Endothelial cell of umbilical vein (primary cell): ENCODE measurements around the gene MRPL16. TPM values are rescaled to one million over a fixed set of nuclear protein-coding genes. Genes with fewer than 3 reads are reported as not detected.

Experiments used
- BruUV-seq: library from RNA; stranded (reverse); fragments of 400-500 nt; replicated peaks from 2 replicates; lab custom pipeline; 2021; lab: Mats Ljungman, UMichigan
- CTCF ChIA-PET: fragments of 300-600, 350-600 bp; sonication (Branson Sonifier 250); formaldehyde crosslinking; loops from one replicate; lab custom pipeline; 2021; ENCODE audit warnings: antibody characterized with exemption, inconsistent platforms; lab: Charles Lee
- POLR2A ChIA-PET: fragments of 300-600, 350-600 bp; sonication (Branson Sonifier 250); formaldehyde crosslinking; loops from one replicate; lab custom pipeline; 2021; ENCODE audit warnings: antibody characterized with exemption, inconsistent platforms; lab: Charles Lee
- DNase-seq: peaks from one replicate; pipeline ENCODE4 v3.0.0-alpha.2; 2011; ENCODE audit warnings: low read depth, low spot score
- FAIRE-seq: peaks from 2 replicates; lab custom pipeline; 2011; peaks lifted over from hg19 to GRCh38; lab: Jason Lieb, UNC
- H2AFZ ChIP-seq: 2 replicates; pipeline ENCODE4 v1.6.0; 2012; ENCODE audit warnings: low read depth, low read length, control low read depth, inconsistent platforms
- H3K27ac ChIP-seq: 2 replicates; pipeline ENCODE4 v1.5.1; 2011; ENCODE audit warnings: low read depth, mild to moderate bottlenecking, control low read depth, low read length, moderate library complexity; ENCODE audit not compliant: insufficient read depth
- H3K27me3 ChIP-seq, 2 experiments: 2 replicates each; pipeline versions ENCODE4 v1.6.0 to v1.6.1; 2011; ENCODE audit warnings: low read length in 2 of 2, mixed read lengths in 1 of 2; ENCODE audit not compliant: control insufficient read depth in 2 of 2, insufficient read depth in 2 of 2
- H3K36me3 ChIP-seq, 2 experiments: 2 replicates in 1 of 2; 3 replicates in 1 of 2; pipeline ENCODE4 v1.5.1; 2011; ENCODE audit warnings: low read length in 2 of 2, mild to moderate bottlenecking in 1 of 2, moderate library complexity in 1 of 2; ENCODE audit not compliant: control insufficient read depth in 2 of 2, insufficient read depth in 2 of 2; ENCODE audit errors: extremely low read depth in 1 of 2
- H3K4me1 ChIP-seq: 3 replicates; pipeline ENCODE4 v1.5.1; 2011; ENCODE audit warnings: mild to moderate bottlenecking, low read length; ENCODE audit not compliant: control insufficient read depth, insufficient read depth; ENCODE audit errors: extremely low read depth
- H3K4me2 ChIP-seq: 2 replicates; pipeline ENCODE4 v1.6.1; 2011; ENCODE audit warnings: low read length, control low read depth, mixed read lengths; ENCODE audit not compliant: insufficient read depth
- H3K4me3 ChIP-seq, 3 experiments: fragments of 200-600 bp in 1 of 3; sonication (generic), shearing (Covaris generic) in 1 of 3; replicated peaks in 1 of 3; 2 replicates each; pipeline ENCODE4 v1.5.1; 2011 to 2016; ENCODE audit warnings: control low read depth in 3 of 3, low read length in 3 of 3, mild to moderate bottlenecking in 2 of 3, inconsistent platforms in 1 of 3, low read depth in 1 of 3, moderate library complexity in 1 of 3; ENCODE audit not compliant: insufficient read depth in 1 of 3
- H3K79me2 ChIP-seq: 2 replicates; pipeline ENCODE4 v1.6.0; 2012; ENCODE audit warnings: low read length, inconsistent platforms; ENCODE audit not compliant: control insufficient read depth, insufficient read depth
- H3K9ac ChIP-seq: replicated peaks from 2 replicates; pipeline ENCODE3; 2011; ENCODE audit warnings: low read length, control low read depth; ENCODE audit not compliant: insufficient read depth; ENCODE audit errors: extremely low read depth
- H3K9me1 ChIP-seq: replicated peaks from 3 replicates; pipeline ENCODE4 v1.6.0; 2011; ENCODE audit warnings: mild to moderate bottlenecking, low read length; ENCODE audit not compliant: control insufficient read depth, insufficient read depth; ENCODE audit errors: extremely low read depth
- H3K9me3 ChIP-seq: replicated peaks from 2 replicates; pipeline ENCODE4 v1.5.1; 2012; ENCODE audit warnings: low read length, inconsistent platforms; ENCODE audit not compliant: control insufficient read depth, insufficient read depth
- H4K20me1 ChIP-seq: replicated peaks from 2 replicates; pipeline ENCODE3; 2011; ENCODE audit warnings: mild to moderate bottlenecking, low read length; ENCODE audit not compliant: control insufficient read depth, insufficient read depth; ENCODE audit errors: extremely low read depth
- EZH2 ChIP-seq: IDR thresholded peaks from 2 replicates; pipeline ENCODE4 v1.6.1; 2012; ENCODE audit warnings: borderline replicate concordance, low read depth, mild to moderate bottlenecking, moderate library complexity, low read length, inconsistent platforms; ENCODE audit not compliant: severe bottlenecking
- FOS ChIP-seq: IDR thresholded peaks from 2 replicates; pipeline ENCODE4 v1.6.1; 2011; ENCODE audit warnings: mild to moderate bottlenecking, low read length, moderate library complexity, borderline replicate concordance; ENCODE audit not compliant: insufficient read depth
- GATA2 ChIP-seq: IDR thresholded peaks from 2 replicates; pipeline ENCODE4 v1.7.0; 2011; ENCODE audit warnings: low read depth, mild to moderate bottlenecking, moderate library complexity, mixed read lengths, low read length; ENCODE audit not compliant: insufficient read length, insufficient read depth
- JUN ChIP-seq: IDR thresholded peaks from 2 replicates; pipeline ENCODE4 v1.6.1; 2011; ENCODE audit warnings: borderline replicate concordance, low read depth; ENCODE audit not compliant: insufficient read length, insufficient read depth
- MYC ChIP-seq: IDR thresholded peaks from one replicate; pipeline ENCODE4 v1.6.1; 2011; ENCODE audit warnings: mild to moderate bottlenecking, low read depth, low read length
- POLR2A ChIP-seq: IDR thresholded peaks from 2 replicates; pipeline ENCODE4 v1.6.1; 2012; ENCODE audit warnings: low read depth, mild to moderate bottlenecking, control low read depth, low read length
- POLR2AphosphoS5 ChIP-seq: IDR thresholded peaks from 2 replicates; pipeline ENCODE4 v1.6.1; 2012; ENCODE audit warnings: low read depth, mild to moderate bottlenecking, control low read depth, low read length, moderate library complexity; ENCODE audit not compliant: insufficient read depth
- dilution Hi-C: fragments of 300-500 bp; cut with MboI; formaldehyde crosslinking; loops from one replicate; pipeline ENCODE4 v1.15.0; 2019; ENCODE audit warnings: low sequenced_read_pairs; ENCODE audit not compliant: extremely low pct_ligation_motif_present
- intact Hi-C: fragments of 100-400 bp; cut with micrococcal nuclease; formaldehyde crosslinking; loops from one replicate; pipeline ENCODE4 v1.10.0; 2022
- polyA plus RNA-seq, 4 experiments: library from polyadenylated mRNA; depleted of rRNA in 3 of 4; stranded (reverse) in 3 of 4; unstranded in 1 of 4; fragments of >200 nt; gene quantifications; 2 replicates each; pipeline versions ENCODE4 v1.2.1 to v1.2.3, GENCODE V29; 2011 to 2012; ENCODE audit warnings: missing spikeins in 1 of 4
- total RNA-seq: library from RNA; stranded (reverse); gene quantifications from 2 replicates; pipeline ENCODE4 v1.2.3, GENCODE V29; 2021
- TF ChIP-seq, protein P1 (sequence below), 2 donors: IDR thresholded peaks; 1 replicate in 1 of 2; 2 replicates in 1 of 2; pipeline ENCODE4 v1.5.1; 2011; ENCODE audit warnings: low read length in 2 of 2, mild to moderate bottlenecking in 2 of 2, moderate library complexity in 2 of 2, control low read depth in 1 of 2, inconsistent platforms in 1 of 2, low read depth in 1 of 2; ENCODE audit not compliant: insufficient read depth in 1 of 2; ENCODE audit errors: extremely low read depth in 1 of 2
- TF ChIP-seq, protein P2 (sequence below): IDR thresholded peaks from 2 replicates; pipeline ENCODE4 v1.6.1; 2011; ENCODE audit not compliant: insufficient read depth, insufficient read length

Gene MRPL16
- total and polyA plus RNA-seq, 2 donors (not counting 3 experiments of a cell fraction or from before 2014, with no cell fraction given): 63.9 to 84.0 TPM

DNA sequence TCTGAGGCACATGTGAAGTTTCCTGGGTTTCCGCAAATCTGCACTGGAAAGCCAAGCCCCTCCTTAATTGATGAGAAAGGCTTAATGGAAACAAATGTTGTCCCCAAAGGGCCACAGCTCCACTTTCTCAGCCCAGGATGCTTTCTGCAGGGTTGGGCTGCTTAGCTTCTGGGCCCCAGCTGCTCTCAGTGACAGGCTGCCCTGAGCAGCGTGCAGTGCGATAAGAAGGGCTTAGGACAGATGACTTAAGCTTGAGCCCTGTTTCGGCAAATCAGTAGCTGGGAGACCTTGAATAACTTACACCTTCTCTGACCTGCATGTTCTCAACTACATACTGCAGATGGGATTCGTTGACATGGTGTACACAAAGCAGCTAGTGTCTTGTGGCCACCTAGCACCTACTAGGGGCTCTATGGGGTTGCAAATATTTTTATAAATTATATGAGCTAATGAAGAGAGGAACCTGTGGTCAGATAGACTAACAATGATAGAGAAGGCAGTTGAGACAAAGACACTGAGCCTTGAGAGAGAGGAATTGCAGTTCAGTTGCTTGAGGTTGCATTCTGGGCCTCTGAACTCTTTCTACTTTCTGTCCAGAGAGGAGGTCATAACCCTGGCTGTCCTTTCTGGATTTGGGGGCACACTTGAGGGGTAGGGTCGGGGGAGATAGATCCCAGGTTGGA lies 43.9 kb downstream of the MRPL16 start:
- Histone ChIP-seq H3K4me3 (no peak overlapping the region), H3K4me2 (no peak overlapping the region), H3K36me3 (peaks cover 0 to 9% of the 10 kb centered on the region in 2 experiments), H3K4me1 (peaks cover 4% of the 10 kb centered on the region), H3K9ac (no peak overlapping the region), H4K20me1 (no peaks in the 10 kb centered on the region), H3K27ac (no peak overlapping the region), H2AFZ (no peak overlapping the region), H3K27me3 (no peaks in the 10 kb centered on the region), H3K9me3 (no peaks in the 10 kb centered on the region), H3K79me2 (peaks cover 53% of the 10 kb centered on the region), H3K9me1 (no peaks in the 10 kb centered on the region)
- DNase-seq (no peak), FAIRE-seq (no peak)
- dilution Hi-C loops: no loop called here
- intact Hi-C loops: no loop called here
- CTCF ChIA-PET: interaction anchor here (1.2 to 3.9 kb wide), 3 partner anchors 10 to 35 kb away, joined by 4 to 15 read pairs (median 12); partner anchors contain the start of gene STX3
- BruUV-seq: no TSS peak
- no peak for TF ChIP-seq POLR2A
- TF ChIP-seq POLR2AphosphoS5: no peak
- TF ChIP-seq, protein P1, sequence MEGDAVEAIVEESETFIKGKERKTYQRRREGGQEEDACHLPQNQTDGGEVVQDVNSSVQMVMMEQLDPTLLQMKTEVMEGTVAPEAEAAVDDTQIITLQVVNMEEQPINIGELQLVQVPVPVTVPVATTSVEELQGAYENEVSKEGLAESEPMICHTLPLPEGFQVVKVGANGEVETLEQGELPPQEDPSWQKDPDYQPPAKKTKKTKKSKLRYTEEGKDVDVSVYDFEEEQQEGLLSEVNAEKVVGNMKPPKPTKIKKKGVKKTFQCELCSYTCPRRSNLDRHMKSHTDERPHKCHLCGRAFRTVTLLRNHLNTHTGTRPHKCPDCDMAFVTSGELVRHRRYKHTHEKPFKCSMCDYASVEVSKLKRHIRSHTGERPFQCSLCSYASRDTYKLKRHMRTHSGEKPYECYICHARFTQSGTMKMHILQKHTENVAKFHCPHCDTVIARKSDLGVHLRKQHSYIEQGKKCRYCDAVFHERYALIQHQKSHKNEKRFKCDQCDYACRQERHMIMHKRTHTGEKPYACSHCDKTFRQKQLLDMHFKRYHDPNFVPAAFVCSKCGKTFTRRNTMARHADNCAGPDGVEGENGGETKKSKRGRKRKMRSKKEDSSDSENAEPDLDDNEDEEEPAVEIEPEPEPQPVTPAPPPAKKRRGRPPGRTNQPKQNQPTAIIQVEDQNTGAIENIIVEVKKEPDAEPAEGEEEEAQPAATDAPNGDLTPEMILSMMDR (IDR thresholded peaks at IDR 0.05; ENCODE audit: extremely low read depth in 1 of 2, insufficient read depth in 1 of 2, low read depth in 1 of 2, low read length in 2 of 2): no peak
- no peak for TF ChIP-seq FOS
- no peak for TF ChIP-seq GATA2
- TF ChIP-seq, protein P2, sequence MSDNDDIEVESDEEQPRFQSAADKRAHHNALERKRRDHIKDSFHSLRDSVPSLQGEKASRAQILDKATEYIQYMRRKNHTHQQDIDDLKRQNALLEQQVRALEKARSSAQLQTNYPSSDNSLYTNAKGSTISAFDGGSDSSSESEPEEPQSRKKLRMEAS: no peak
- TF ChIP-seq JUN: no peak
- no peak for TF ChIP-seq EZH2
- TF ChIP-seq MYC: no peak
- POLR2A ChIA-PET: no interaction called here
